HEK293 (cell line): Measurements from ENCODE around the gene EDEM2.

Experiments used
- CTCF ChIA-PET: fragments of 350-600 bp; formaldehyde crosslinking; extraction: SDS; loops from one replicate; lab custom pipeline; 2021; ENCODE audit warnings: antibody characterized with exemption; lab: Yijun Ruan, JAX
- POLR2A ChIA-PET: fragments of 300-600 bp; formaldehyde crosslinking; extraction: SDS; loops from one replicate; lab custom pipeline; 2020; ENCODE audit warnings: antibody characterized with exemption, inconsistent platforms; lab: Yijun Ruan, JAX
- H3K27ac ChIP-seq: fragments of 200-500 bp; sonication (Bioruptor generic); 2 replicates; pipeline ENCODE4 v1.5.1; 2014; ENCODE audit warnings: low read depth, low read length, control low read depth, inconsistent platforms; ENCODE audit errors: extremely low read depth
- H3K36me3 ChIP-seq, 2 experiments: fragments of 200-500 bp in 1 of 2; sonication (Bioruptor generic) in 1 of 2; 1 replicate in 1 of 2; 2 replicates in 1 of 2; pipeline ENCODE4 v1.5.1; 2014 to 2017; ENCODE audit warnings: inconsistent platforms in 2 of 2, low read length in 2 of 2; ENCODE audit not compliant: control insufficient read depth in 2 of 2, insufficient read depth in 1 of 2
- H3K4me1 ChIP-seq: fragments of 200-500 bp; sonication (Bioruptor generic); 2 replicates; pipeline ENCODE4 v1.5.1; 2014; ENCODE audit warnings: mild to moderate bottlenecking, low read length, inconsistent platforms; ENCODE audit not compliant: control insufficient read depth, insufficient read depth
- H3K4me3 ChIP-seq: 2 replicates; pipeline ENCODE4 v1.5.1; 2011; ENCODE audit warnings: low read depth, mild to moderate bottlenecking, control low read depth, low read length, moderate library complexity
- H3K9me3 ChIP-seq: fragments of 200-500 bp; sonication (Bioruptor generic); 2 replicates; pipeline ENCODE4 v1.5.1; 2014; ENCODE audit warnings: low read depth, low read length, inconsistent platforms; ENCODE audit not compliant: control insufficient read depth, insufficient read depth
- BCL11B ChIP-seq: fragments of 450-650 bp; formaldehyde crosslinking; IDR thresholded peaks from 2 replicates; pipeline ENCODE4 v1.5.1; 2016; ENCODE audit warnings: low read depth, missing biosample characterization, missing genetic modification characterization
- KLF7 ChIP-seq: fragments of 450-650 bp; formaldehyde crosslinking; IDR thresholded peaks from 2 replicates; pipeline ENCODE4 v1.5.1; 2016; ENCODE audit warnings: missing biosample characterization, missing genetic modification characterization, borderline replicate concordance
- MZF1 ChIP-seq: fragments of 450-650 bp; formaldehyde crosslinking; IDR thresholded peaks from 2 replicates; pipeline ENCODE4 v1.5.1; 2017; ENCODE audit warnings: missing biosample characterization, missing genetic modification characterization, borderline replicate concordance
- OSR2 ChIP-seq: fragments of 450-650 bp; formaldehyde crosslinking; IDR thresholded peaks from 2 replicates; pipeline ENCODE4 v1.5.1; 2016; ENCODE audit warnings: missing biosample characterization, missing genetic modification characterization
- SALL2 ChIP-seq: fragments of 450-650 bp; formaldehyde crosslinking; IDR thresholded peaks from 2 replicates; pipeline ENCODE4 v1.5.0; 2017; ENCODE audit warnings: missing biosample characterization, mild to moderate bottlenecking, missing genetic modification characterization, borderline replicate concordance
- SETDB1 ChIP-seq: IDR thresholded peaks from one replicate; pipeline ENCODE4 v1.6.1; 2017; ENCODE audit warnings: mild to moderate bottlenecking, low read length, moderate library complexity, mixed read lengths; ENCODE audit not compliant: insufficient read length
- ZFP41 ChIP-seq: fragments of 450-650 bp; formaldehyde crosslinking; IDR thresholded peaks from 2 replicates; pipeline ENCODE4 v1.5.1; 2016; ENCODE audit warnings: missing biosample characterization, missing genetic modification characterization, borderline replicate concordance
- ZNF121 ChIP-seq: fragments of 450-650 bp; formaldehyde crosslinking; IDR thresholded peaks from 2 replicates; pipeline ENCODE4 v1.5.1; 2016; ENCODE audit warnings: missing biosample characterization, missing genetic modification characterization
- ZNF155 ChIP-seq: fragments of 450-650 bp; formaldehyde crosslinking; IDR thresholded peaks from 2 replicates; pipeline ENCODE4 v1.5.1; 2016; ENCODE audit warnings: missing biosample characterization, missing genetic modification characterization
- ZNF16 ChIP-seq: fragments of 450-650 bp; formaldehyde crosslinking; IDR thresholded peaks from 2 replicates; pipeline ENCODE4 v1.5.1; 2016; ENCODE audit warnings: low read depth, missing biosample characterization, missing genetic modification characterization
- ZNF175 ChIP-seq: fragments of 450-650 bp; formaldehyde crosslinking; IDR thresholded peaks from 2 replicates; pipeline ENCODE4 v1.5.1; 2016; ENCODE audit warnings: missing biosample characterization, missing genetic modification characterization
- ZNF239 ChIP-seq: fragments of 450-650 bp; formaldehyde crosslinking; IDR thresholded peaks from 2 replicates; pipeline ENCODE4 v1.5.1; 2016; ENCODE audit warnings: missing biosample characterization, missing genetic modification characterization
- ZNF324 ChIP-seq: fragments of 450-650 bp; formaldehyde crosslinking; IDR thresholded peaks from 2 replicates; pipeline ENCODE4 v1.5.1; 2016; ENCODE audit warnings: missing biosample characterization, missing genetic modification characterization
- ZNF391 ChIP-seq: fragments of 450-650 bp; formaldehyde crosslinking; IDR thresholded peaks from 2 replicates; pipeline ENCODE4 v1.5.1; 2016; ENCODE audit warnings: low read depth, missing biosample characterization, missing genetic modification characterization, borderline replicate concordance
- ZNF423 ChIP-seq: fragments of 450-650 bp; formaldehyde crosslinking; IDR thresholded peaks from 2 replicates; pipeline ENCODE4 v1.5.1; 2016; ENCODE audit warnings: missing biosample characterization, missing genetic modification characterization
- ZNF426 ChIP-seq: fragments of 450-650 bp; formaldehyde crosslinking; IDR thresholded peaks from 2 replicates; pipeline ENCODE4 v1.5.1; 2017; ENCODE audit warnings: missing biosample characterization, missing genetic modification characterization, mild to moderate bottlenecking, inconsistent platforms, moderate library complexity
- ZNF473 ChIP-seq: fragments of 450-650 bp; formaldehyde crosslinking; IDR thresholded peaks from 2 replicates; pipeline ENCODE4 v1.5.1; 2017; ENCODE audit warnings: missing biosample characterization, missing genetic modification characterization
- ZNF48 ChIP-seq: fragments of 450-650 bp; formaldehyde crosslinking; IDR thresholded peaks from 2 replicates; pipeline ENCODE4 v1.5.1; 2016; ENCODE audit warnings: missing biosample characterization, missing genetic modification characterization
- ZNF529 ChIP-seq: fragments of 450-650 bp; formaldehyde crosslinking; IDR thresholded peaks from 2 replicates; pipeline ENCODE4 v1.5.1; 2017; ENCODE audit warnings: missing genetic modification characterization, missing biosample characterization; ENCODE audit not compliant: insufficient replicate concordance
- ZNF561 ChIP-seq: fragments of 450-650 bp; IDR thresholded peaks from 2 replicates; pipeline ENCODE4 v1.5.1; 2018; ENCODE audit warnings: missing biosample characterization, missing genetic modification characterization, borderline replicate concordance
- ZNF571 ChIP-seq: fragments of 450-650 bp; formaldehyde crosslinking; IDR thresholded peaks from 2 replicates; pipeline ENCODE4 v1.5.0; 2017; ENCODE audit warnings: missing biosample characterization, missing genetic modification characterization
- ZNF654 ChIP-seq: fragments of 450-650 bp; formaldehyde crosslinking; IDR thresholded peaks from 2 replicates; pipeline ENCODE4 v1.5.1; 2016; ENCODE audit warnings: low read depth, missing biosample characterization, missing genetic modification characterization
- ZNF660 ChIP-seq: fragments of 450-650 bp; IDR thresholded peaks from 2 replicates; pipeline ENCODE4 v1.5.1; 2018; ENCODE audit warnings: missing biosample characterization, mild to moderate bottlenecking, missing genetic modification characterization
- ZNF670 ChIP-seq: fragments of 450-650 bp; formaldehyde crosslinking; IDR thresholded peaks from 2 replicates; pipeline ENCODE4 v1.5.1; 2016; ENCODE audit warnings: missing biosample characterization, missing genetic modification characterization, low read depth
- ZNF707 ChIP-seq: fragments of 450-650 bp; formaldehyde crosslinking; IDR thresholded peaks from 2 replicates; pipeline ENCODE4 v1.5.1; 2016; ENCODE audit warnings: missing biosample characterization, missing genetic modification characterization
- ZNF747 ChIP-seq: fragments of 450-650 bp; formaldehyde crosslinking; IDR thresholded peaks from 2 replicates; pipeline ENCODE4 v1.5.1; 2016; ENCODE audit warnings: missing biosample characterization, missing genetic modification characterization
- ZSCAN16 ChIP-seq: fragments of 450-650 bp; formaldehyde crosslinking; IDR thresholded peaks from 2 replicates; pipeline ENCODE4 v1.5.1; 2016; ENCODE audit warnings: missing biosample characterization, missing genetic modification characterization
- TF ChIP-seq, protein P1 (sequence below): fragments of 450-650 bp; formaldehyde crosslinking; IDR thresholded peaks from 2 replicates; pipeline ENCODE4 v1.5.1; 2017; ENCODE audit warnings: missing biosample characterization, missing genetic modification characterization
- TF ChIP-seq, protein P2 (sequence below): fragments of 450-650 bp; formaldehyde crosslinking; IDR thresholded peaks from 2 replicates; pipeline ENCODE4 v1.5.1; 2016; ENCODE audit warnings: missing biosample characterization, missing genetic modification characterization
- TF ChIP-seq, protein P3 (sequence below): fragments of 450-650 bp; formaldehyde crosslinking; IDR thresholded peaks from 2 replicates; pipeline ENCODE4 v1.5.1; 2016; ENCODE audit warnings: missing biosample characterization, missing genetic modification characterization
- TF ChIP-seq, protein P4 (sequence below): fragments of 450-650 bp; formaldehyde crosslinking; IDR thresholded peaks from 2 replicates; pipeline ENCODE4 v1.5.1; 2016; ENCODE audit warnings: missing biosample characterization, missing genetic modification characterization

EDEM2 gene

DNA sequence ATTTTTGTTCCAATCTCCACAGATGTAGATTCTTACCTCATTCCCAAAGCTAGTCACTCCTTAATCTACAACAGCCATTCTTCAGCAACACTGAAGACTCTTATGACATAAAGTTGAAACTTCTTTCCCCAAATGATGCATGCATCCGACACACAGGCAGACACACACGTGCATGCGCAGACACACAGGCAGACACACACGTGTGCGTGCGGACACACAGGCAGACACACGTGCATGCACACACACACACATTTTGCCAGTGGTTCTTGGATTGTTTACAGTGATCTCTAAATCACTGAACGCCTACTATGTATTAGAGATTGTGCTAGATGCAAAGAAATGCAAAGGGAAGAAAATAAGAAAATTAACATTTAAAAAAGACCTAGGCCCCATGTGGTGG is 45.5 kb downstream of the EDEM2 start:
- TF ChIP-seq ZNF561 (no peak), SALL2 (no peak), ZNF16 (tag by site-specific recombination) (no peak), ZNF707 (no peak), ZNF239 (no peak), ZSCAN16 (tag by site-specific recombination) (no peak), ZNF121 (tag by site-specific recombination) (no peak), ZNF423 (no peak), ZNF391 (tag by site-specific recombination) (no peak), ZFP41 (no peak), MZF1 (tag by site-specific recombination) (no peak)
- ChIA-PET CTCF (no interaction called here), POLR2A (no interaction called here)
- Histone ChIP-seq H3K9me3 (no peaks in the 10 kb centered on the region), H3K27ac (no peak overlapping the region), H3K4me1 (no peaks in the 10 kb centered on the region), H3K36me3 (no peaks in the 10 kb centered on the region), H3K4me3 (no peak overlapping the region)

DNA sequence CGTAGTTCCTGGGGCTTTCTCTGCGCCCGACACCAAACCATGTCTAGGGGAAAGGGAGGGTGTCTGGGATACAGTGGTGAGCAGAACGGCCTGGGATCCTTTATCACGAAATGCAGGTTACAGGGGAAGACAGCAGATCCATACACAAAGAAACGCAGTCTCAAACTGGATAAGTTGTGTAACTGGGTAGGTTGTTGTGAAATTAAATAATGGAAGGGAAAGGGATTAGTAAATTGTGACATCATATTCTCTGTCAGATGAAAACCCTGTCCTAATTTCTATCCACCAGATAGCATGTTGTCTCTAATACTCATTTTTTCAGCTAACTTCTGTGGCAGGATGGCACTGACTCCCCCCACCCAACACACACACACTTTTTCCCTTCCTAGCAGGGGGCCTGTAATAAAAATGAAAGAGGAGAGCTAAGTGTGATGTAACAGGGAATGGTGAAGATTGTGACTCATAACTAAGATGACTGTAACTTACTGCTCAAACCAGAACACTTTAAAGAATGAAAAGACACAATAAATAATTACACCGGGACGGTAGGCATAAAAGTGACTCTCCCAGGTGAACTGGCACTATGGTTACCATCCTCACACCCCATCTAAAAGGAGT is 53.8 kb downstream of the EDEM2 start:
- no peaks in the 10 kb centered on the region for H3K9me3 ChIP-seq
- H3K4me3 ChIP-seq = no peak overlapping the region; the same call in 1 of the 2 replicates
- H3K4me1 ChIP-seq = peaks cover 8% of the 10 kb centered on the region; the same call in 1 of the 2 replicates
- ChIA-PET CTCF (interaction anchor here (0.6 to 1.2 kb wide), 7 partner anchors 11 to 520 kb away, joined by 3 to 5 read pairs (median 3); no protein-coding TSS in a partner anchor), POLR2A (interaction anchor here (0.6 to 0.8 kb wide), 2 partner anchors 18 to 219 kb away, joined by 3 read pairs; no protein-coding TSS in a partner anchor)
- H3K27ac ChIP-seq = peak overlapping the region; percentile 77; the same call in 1 of the 2 replicates
- H3K36me3 ChIP-seq = no peaks in the 10 kb centered on the region
- 0 out of 2 replicates have a peak, but pooled peaks have one; percentile 41 for TF ChIP-seq ZNF660
- TF ChIP-seq, protein P1, sequence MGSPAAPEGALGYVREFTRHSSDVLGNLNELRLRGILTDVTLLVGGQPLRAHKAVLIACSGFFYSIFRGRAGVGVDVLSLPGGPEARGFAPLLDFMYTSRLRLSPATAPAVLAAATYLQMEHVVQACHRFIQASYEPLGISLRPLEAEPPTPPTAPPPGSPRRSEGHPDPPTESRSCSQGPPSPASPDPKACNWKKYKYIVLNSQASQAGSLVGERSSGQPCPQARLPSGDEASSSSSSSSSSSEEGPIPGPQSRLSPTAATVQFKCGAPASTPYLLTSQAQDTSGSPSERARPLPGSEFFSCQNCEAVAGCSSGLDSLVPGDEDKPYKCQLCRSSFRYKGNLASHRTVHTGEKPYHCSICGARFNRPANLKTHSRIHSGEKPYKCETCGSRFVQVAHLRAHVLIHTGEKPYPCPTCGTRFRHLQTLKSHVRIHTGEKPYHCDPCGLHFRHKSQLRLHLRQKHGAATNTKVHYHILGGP (tag by site-specific recombination) = no peak
- no peak for TF ChIP-seq ZNF571 (tag by site-specific recombination)
- TF ChIP-seq, protein P2, sequence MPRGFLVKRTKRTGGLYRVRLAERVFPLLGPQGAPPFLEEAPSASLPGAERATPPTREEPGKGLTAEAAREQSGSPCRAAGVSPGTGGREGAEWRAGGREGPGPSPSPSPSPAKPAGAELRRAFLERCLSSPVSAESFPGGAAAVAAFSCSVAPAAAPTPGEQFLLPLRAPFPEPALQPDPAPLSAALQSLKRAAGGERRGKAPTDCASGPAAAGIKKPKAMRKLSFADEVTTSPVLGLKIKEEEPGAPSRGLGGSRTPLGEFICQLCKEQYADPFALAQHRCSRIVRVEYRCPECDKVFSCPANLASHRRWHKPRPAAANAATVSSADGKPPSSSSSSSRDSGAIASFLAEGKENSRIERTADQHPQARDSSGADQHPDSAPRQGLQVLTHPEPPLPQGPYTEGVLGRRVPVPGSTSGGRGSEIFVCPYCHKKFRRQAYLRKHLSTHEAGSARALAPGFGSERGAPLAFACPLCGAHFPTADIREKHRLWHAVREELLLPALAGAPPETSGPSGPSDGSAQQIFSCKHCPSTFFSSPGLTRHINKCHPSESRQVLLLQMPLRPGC = peak; percentile 39; the same call in 1 of the 2 replicates
- no peak for TF ChIP-seq ZNF426 (tag by site-specific recombination)
- no peak for TF ChIP-seq ZNF529 (tag by site-specific recombination)
- no peak; the same call in 1 of the 2 replicates for TF ChIP-seq ZNF654 (tag by site-specific recombination)
- no peak for TF ChIP-seq ZNF670 (tag by site-specific recombination)
- no peak; the same call in 1 of the 2 replicates for TF ChIP-seq ZNF324 (tag by site-specific recombination)
- TF ChIP-seq, protein P3, sequence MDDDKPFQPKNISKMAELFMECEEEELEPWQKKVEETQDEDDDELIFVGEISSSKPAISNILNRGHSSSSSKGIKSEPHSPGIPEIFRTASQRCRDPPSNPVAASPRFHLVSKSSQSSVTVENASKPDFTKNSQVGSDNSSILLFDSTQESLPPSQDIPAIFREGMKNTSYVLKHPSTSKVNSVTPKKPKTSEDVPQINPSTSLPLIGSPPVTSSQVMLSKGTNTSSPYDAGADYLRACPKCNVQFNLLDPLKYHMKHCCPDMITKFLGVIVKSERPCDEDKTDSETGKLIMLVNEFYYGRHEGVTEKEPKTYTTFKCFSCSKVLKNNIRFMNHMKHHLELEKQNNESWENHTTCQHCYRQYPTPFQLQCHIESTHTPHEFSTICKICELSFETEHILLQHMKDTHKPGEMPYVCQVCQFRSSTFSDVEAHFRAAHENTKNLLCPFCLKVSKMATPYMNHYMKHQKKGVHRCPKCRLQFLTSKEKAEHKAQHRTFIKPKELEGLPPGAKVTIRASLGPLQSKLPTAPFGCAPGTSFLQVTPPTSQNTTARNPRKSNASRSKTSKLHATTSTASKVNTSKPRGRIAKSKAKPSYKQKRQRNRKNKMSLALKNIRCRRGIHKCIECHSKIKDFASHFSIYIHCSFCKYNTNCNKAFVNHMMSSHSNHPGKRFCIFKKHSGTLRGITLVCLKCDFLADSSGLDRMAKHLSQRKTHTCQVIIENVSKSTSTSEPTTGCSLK = no peak
- no peak for TF ChIP-seq ZNF48 (tag by site-specific recombination)
- no peak for TF ChIP-seq SETDB1
- no peak for TF ChIP-seq OSR2 (tag by site-specific recombination)
- no peak for TF ChIP-seq ZNF155 (tag by site-specific recombination)
- TF ChIP-seq ZNF473 = no peak
- TF ChIP-seq KLF7 (tag by site-specific recombination) = no peak
- no peak for TF ChIP-seq BCL11B (tag by site-specific recombination)
- TF ChIP-seq, protein P4, sequence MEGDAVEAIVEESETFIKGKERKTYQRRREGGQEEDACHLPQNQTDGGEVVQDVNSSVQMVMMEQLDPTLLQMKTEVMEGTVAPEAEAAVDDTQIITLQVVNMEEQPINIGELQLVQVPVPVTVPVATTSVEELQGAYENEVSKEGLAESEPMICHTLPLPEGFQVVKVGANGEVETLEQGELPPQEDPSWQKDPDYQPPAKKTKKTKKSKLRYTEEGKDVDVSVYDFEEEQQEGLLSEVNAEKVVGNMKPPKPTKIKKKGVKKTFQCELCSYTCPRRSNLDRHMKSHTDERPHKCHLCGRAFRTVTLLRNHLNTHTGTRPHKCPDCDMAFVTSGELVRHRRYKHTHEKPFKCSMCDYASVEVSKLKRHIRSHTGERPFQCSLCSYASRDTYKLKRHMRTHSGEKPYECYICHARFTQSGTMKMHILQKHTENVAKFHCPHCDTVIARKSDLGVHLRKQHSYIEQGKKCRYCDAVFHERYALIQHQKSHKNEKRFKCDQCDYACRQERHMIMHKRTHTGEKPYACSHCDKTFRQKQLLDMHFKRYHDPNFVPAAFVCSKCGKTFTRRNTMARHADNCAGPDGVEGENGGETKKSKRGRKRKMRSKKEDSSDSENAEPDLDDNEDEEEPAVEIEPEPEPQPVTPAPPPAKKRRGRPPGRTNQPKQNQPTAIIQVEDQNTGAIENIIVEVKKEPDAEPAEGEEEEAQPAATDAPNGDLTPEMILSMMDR (tag by site-specific recombination) = no peak
- no peak for TF ChIP-seq ZNF175
- TF ChIP-seq ZNF747 (tag by site-specific recombination) = no peak
